ENCODE results near the gene ARFGAP3.

DNA sequence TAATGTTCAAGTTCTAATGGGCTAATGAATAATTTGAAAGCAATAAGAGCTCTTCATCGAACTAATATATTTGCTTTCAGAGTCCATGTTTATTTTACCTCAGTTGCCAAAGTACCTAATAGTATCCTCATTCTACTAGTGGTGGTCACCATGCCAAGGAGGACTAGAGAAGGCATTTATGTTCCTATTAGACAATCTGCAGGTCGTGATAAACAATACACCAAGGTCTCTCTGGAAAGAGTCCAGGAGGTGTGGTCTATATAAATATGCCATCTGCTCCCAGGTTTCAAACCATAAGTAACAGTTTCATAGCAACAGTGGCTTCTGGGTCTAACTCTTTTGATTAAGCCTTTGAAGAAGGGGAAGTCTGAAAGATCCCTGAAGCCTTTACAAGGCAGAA lies 42.9 kb downstream of the ARFGAP3 start:
- TF ChIP-seq EZH2 (IDR thresholded peaks at IDR 0.05) (no peak), POLR2AphosphoS5 (IDR thresholded peaks at IDR 0.05; ENCODE audit: borderline replicate concordance, low read depth, low read length) (no peak), FOXP2 (optimal IDR thresholded peaks at IDR 0.05; ENCODE audit: control extremely low read depth, extremely low read length, insufficient read depth) (no peak)

Measured in SK-N-MC (cell line).